AG10803 (cell line): Measurements from ENCODE around the gene MAP1LC3C.
"Not testable (repeated sequence)": the region's sequence is repeated elsewhere in the genome, so short reads cannot be mapped to it uniquely, and the experiment has no call there.

Experiments
- DNase-seq: peaks from one replicate; pipeline ENCODE4 v3.0.0; 2010; ENCODE audit warnings: low read depth
- H3K4me3 ChIP-seq: 2 replicates; pipeline ENCODE4 v1.5.1; 2011; ENCODE audit warnings: mild to moderate bottlenecking, low read length, control low read depth
- CTCF ChIP-seq: conservative IDR thresholded peaks from 2 replicates; pipeline ENCODE4 v1.5.1; 2011; ENCODE audit warnings: mild to moderate bottlenecking, low read length, control low read depth, inconsistent platforms

Gene MAP1LC3C

GRCh38 chr1:241997401-241997998, 1.4 kb downstream of the MAP1LC3C start:
- H3K4me3 ChIP-seq = no peak overlapping the region
- no peak for TF ChIP-seq CTCF
- no peak for DNase-seq

GRCh38 chr1:241994171-241994570, 4.7 kb downstream of the MAP1LC3C start:
- no peak overlapping the region for H3K4me3 ChIP-seq
- TF ChIP-seq CTCF = no peak
- no peak for DNase-seq

GRCh38 chr1:241992734-241993133, 6.2 kb downstream of the MAP1LC3C start:
- no peak for TF ChIP-seq CTCF
- H3K4me3 ChIP-seq = no peak overlapping the region
- no peak for DNase-seq

GRCh38 chr1:241990040-241990439, 8.9 kb downstream of the MAP1LC3C start:
- peak; percentile 95 for DNase-seq
- no peak overlapping the region for H3K4me3 ChIP-seq
- no peak for TF ChIP-seq CTCF

DNA sequence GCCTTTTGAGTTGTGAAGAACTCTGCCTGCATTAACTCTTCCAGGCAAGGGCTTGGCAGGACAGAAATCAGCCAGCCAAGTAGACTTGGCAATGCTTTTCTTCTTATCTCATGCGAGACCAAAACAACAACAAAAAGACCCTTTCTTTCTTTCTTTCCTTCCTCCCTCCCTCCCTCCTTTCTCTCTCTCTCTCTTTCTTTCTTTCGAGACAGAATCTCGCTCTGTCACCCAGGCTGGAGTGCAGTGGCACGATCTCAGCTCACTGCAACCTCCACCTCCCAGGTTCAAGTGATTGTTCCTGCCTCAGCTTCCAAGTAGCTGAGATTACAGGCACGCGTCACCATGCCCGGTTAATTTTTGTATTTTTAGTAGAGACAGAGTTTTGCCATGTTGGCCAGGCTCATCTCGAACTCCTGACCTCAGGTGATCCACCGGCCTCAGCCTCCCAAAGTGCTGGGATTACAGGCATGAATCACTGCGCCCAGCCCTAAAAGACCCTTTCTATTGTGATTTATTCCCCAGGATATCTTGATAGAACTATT, 10.4 kb downstream of the MAP1LC3C start:
- not testable (repeated sequence) for DNase-seq, H3K4me3 ChIP-seq

DNA sequence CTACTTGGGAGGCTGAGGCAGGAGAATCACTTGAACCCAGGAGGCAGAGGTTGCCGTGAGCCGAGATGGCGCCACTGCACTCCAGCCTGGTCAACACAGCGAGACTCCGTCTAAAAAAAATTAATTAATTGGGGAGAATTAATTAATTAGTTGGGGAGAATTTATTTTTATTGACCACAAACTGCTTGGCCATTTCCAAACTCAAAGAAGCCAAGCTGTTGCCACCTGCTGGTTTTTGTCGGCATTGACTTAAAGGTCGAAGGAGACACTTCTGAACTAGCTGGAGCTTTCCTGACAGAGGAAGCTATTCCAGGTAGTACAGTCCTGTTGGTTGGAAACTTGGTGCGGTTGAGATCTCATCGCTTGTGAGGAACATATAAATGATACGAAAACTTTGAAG, 13.1 kb downstream of the MAP1LC3C start:
- TF ChIP-seq CTCF = peak; percentile 74
- DNase-seq = peak; percentile 46
- no peak overlapping the region for H3K4me3 ChIP-seq

DNA sequence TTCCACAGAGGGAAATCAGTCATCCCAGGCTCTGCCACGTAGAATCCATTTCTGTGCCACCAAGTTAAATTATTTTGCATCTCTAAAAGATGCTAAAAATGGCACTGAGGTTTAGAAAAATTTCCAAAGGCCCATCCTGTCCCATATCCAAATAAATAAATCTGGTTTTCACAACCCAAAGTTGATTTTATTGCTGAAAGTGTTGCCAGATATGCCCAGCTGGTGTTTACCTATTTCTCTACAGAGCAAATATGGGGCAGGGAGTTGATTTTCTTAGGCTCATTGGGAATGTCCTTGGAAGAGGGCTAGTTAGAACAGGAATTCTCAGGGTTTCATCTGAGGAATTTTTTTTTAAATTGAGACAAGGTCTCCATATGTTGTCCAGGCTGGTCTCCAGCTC, 19.0 kb downstream of the MAP1LC3C start:
- DNase-seq = no peak
- no peak for TF ChIP-seq CTCF
- H3K4me3 ChIP-seq = no peak overlapping the region

DNA sequence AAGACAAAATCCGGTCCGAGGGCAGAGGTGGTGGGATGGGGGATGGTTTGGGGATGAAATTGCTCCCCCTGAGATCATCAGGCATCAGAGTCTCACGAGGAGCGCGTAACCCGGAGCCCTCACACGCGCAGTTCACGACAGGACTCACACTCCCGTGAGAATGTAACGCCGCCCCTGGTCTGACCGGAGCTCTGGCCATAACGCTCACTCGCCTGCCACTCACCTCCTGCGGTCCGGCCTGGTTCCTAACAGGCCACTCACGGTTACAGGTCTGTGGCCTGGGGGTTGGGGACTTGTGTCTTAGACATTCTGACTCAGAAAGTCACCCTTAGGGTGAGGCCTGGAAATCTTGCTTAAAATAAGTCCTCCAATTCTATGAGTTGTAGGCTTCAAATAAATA, 19.8 kb downstream of the MAP1LC3C start:
- DNase-seq = no peak
- no peak for TF ChIP-seq CTCF
- no peak overlapping the region for H3K4me3 ChIP-seq
